ENCODE results near the gene SETD6. TPM values are rescaled to one million over a fixed set of nuclear protein-coding genes. Genes with fewer than 3 reads are reported as not detected.

The SETD6 gene
- total RNA-seq, 4 donors from 2014 or later, result 12.9 to 46.0 (median 18.0) TPM

DNA sequence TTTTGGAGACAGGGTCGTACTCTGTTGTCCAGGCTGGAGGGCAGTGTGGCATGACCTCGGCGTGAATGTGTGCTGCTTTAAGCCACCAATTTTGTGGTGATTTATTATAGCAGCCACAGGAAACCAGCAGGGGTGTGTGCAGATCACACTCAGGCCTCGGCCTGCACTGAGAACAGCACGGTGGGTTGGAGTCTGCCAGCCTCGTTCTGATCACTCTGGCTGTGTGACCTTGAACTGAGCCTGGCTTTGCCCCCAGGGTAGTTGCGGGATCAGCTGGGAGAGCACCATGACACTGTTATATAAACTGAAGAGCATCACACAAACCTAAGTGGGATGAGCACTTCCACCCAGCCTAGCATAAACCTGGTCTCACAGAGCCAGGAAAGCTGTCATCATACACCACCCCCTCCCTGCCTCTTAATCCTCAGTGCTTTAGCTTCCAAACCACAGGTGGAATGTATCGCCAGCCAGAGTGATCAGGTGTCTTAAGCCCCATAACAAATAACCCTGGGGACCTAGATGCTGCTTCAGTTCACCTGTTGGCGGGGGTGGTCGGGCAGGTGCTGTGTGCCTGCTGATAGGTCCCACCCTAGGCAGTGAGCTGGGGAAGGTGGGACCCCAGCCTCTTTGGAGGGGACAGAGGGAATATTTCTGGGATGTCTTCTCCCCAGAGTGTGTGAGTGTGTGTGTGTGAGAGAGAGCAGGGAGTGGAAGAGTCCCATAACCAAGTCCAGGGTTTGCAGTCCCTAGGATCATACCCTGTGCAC is 43.9 kb upstream of the SETD6 start:
- H3K27me3 ChIP-seq, result peaks cover 0 to 25% (median under 1%) of the 10 kb centered on the region in 4 donors
- H3K9me3 ChIP-seq, result no peaks in the 10 kb centered on the region
- H3K36me3 ChIP-seq, result no peaks in the 10 kb centered on the region
- H3K4me1 ChIP-seq, result peaks cover 0 to 14% (median 0%) of the 10 kb centered on the region in 3 donors
- TF ChIP-seq, protein P1, sequence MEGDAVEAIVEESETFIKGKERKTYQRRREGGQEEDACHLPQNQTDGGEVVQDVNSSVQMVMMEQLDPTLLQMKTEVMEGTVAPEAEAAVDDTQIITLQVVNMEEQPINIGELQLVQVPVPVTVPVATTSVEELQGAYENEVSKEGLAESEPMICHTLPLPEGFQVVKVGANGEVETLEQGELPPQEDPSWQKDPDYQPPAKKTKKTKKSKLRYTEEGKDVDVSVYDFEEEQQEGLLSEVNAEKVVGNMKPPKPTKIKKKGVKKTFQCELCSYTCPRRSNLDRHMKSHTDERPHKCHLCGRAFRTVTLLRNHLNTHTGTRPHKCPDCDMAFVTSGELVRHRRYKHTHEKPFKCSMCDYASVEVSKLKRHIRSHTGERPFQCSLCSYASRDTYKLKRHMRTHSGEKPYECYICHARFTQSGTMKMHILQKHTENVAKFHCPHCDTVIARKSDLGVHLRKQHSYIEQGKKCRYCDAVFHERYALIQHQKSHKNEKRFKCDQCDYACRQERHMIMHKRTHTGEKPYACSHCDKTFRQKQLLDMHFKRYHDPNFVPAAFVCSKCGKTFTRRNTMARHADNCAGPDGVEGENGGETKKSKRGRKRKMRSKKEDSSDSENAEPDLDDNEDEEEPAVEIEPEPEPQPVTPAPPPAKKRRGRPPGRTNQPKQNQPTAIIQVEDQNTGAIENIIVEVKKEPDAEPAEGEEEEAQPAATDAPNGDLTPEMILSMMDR (IDR thresholded peaks at IDR 0.05), result no peak
- TF ChIP-seq POLR2A (IDR thresholded peaks at IDR 0.05), result no peak
- no peak overlapping the region for H3K27ac ChIP-seq
- WGBS, 2 donors, result 26 to 60% methylated on average over 3 to 7 of the region's 10 CpGs
- H3K4me3 ChIP-seq, result no peak overlapping the region
- intact Hi-C loops (cut with DNase I), result no loop called here
- DNase-seq, result no peak

DNA sequence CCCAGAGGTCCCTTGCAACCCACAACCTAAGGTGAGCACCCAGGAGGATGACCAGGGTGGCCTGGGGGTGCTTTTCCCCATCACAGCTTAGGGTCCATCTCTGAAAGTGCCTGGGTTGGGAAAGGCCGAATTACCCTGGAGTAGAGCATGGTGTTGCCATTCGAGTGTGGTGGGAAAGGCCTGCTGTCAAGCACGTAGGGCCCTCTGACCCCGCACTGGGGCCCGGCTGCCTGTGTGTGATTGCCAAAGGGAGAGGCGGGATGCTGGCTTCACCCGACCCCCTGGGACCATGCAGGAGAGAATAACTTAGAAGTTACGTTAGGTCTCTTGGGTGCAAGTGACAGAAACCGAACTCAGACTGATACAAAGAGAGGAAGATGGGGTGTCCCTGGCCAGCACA is 43.1 kb upstream of the SETD6 start:
- Histone ChIP-seq H3K4me3 (no peak overlapping the region), H3K9me3 (no peaks in the 10 kb centered on the region), H3K4me1 (peaks cover 0 to 14% (median 0%) of the 10 kb centered on the region in 3 donors), H3K27me3 (peaks cover 0 to 16% (median 0%) of the 10 kb centered on the region in 4 donors), H3K27ac (no peak overlapping the region), H3K36me3 (no peaks in the 10 kb centered on the region)
- intact Hi-C loops (cut with DNase I), result no loop called here
- WGBS, 2 donors, result 83 to 100% methylated on average over 2 of the region's 9 CpGs
- DNase-seq, result no peak
- TF ChIP-seq POLR2A (IDR thresholded peaks at IDR 0.05), result no peak
- TF ChIP-seq, protein P1 (IDR thresholded peaks at IDR 0.05), result no peak

DNA sequence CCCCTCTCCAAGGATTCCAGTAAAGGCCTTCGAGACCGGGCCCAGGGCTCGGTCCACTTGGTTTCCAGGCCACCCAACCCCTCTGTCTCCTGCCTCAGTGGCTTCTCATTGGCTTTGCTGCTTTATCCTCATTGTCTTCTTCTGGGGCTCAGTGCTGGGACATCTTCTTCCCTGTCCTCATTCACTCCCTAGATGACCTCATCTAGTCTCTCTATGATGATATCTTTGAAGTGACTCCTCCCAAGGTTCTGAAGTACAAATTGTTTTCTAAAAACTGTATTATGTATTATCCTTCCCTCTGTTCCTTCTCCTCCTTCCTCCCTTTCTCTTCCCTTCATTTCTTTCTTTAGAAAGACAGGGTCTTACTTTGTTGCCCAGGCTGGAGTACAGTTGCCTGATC is 42.5 kb upstream of the SETD6 start:
- Histone ChIP-seq H3K27ac (no peak overlapping the region), H3K9me3 (no peaks in the 10 kb centered on the region), H3K4me1 (peaks cover 0 to 14% (median 0%) of the 10 kb centered on the region in 3 donors), H3K27me3 (peaks cover 0 to 11% (median 0%) of the 10 kb centered on the region in 4 donors), H3K36me3 (no peaks in the 10 kb centered on the region), H3K4me3 (no peak overlapping the region)
- TF ChIP-seq, protein P1 (IDR thresholded peaks at IDR 0.05), result no peak
- TF ChIP-seq POLR2A (IDR thresholded peaks at IDR 0.05), result no peak
- 82 to 86% methylated on average over 3 of the region's 3 CpGs for WGBS, 2 donors
- intact Hi-C loops (cut with DNase I), result no loop called here
- no peak for DNase-seq

DNA sequence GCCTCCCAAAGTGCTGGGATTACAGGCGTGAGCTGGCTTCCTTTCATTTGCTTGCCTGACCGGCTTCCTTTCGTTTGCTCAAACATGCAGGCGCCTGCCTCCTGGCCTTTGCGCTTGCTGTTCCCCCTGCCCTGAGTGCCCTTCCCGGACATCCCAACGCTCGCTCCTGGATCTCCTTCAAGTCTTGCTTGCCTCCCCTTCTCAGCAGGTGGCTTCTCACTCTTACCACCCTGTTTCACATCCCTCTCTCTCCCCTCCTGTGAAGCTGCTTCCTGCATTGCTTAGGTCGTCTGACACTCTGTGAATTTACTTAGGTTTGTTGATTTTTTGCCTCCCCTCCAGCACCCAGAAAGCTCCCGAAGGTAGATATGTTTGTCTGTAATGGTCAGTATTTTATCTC is 41.0 kb upstream of the SETD6 start:
- TF ChIP-seq, protein P1 (IDR thresholded peaks at IDR 0.05), result no peak
- TF ChIP-seq POLR2A (IDR thresholded peaks at IDR 0.05), result no peak
- no peaks in the 10 kb centered on the region for H3K36me3 ChIP-seq
- WGBS, 2 donors, result 49 to 64% methylated on average over 10 of the region's 10 CpGs
- H3K27ac ChIP-seq, result peak overlapping the region in 1 of 4 donors; percentile 14
- no peaks in the 10 kb centered on the region for H3K9me3 ChIP-seq
- H3K27me3 ChIP-seq, result no peaks in the 10 kb centered on the region
- intact Hi-C loops (cut with DNase I), result no loop called here
- no peak overlapping the region for H3K4me3 ChIP-seq
- peaks cover 0 to 14% (median 0%) of the 10 kb centered on the region in 3 donors for H3K4me1 ChIP-seq
- no peak for DNase-seq

DNA sequence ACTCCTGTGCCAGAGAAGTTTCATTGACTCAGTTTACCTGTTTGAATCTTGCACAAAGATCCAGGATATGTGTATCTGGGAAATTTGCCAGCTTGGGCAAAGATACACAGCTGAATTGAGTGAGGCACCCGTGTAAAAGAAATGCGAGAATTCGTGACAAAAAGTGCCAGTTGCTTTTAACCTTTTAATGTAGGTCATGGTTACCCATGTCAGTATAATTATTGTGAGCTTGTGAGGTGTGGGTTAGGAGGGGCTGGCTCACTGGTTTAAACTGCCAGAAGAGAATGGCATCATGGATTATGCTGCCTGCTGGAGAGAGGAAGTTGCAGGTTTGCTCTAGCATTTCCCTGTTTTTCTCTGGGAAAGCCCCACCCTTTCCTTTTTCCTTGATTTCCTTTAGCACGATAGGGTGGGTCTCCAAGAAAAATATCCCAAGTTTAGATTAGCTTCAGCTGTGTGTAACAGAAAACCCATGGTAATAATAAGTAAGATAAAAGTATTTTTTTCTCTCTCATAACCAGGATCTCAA is 40.2 kb upstream of the SETD6 start:
- TF ChIP-seq, protein P1 (IDR thresholded peaks at IDR 0.05), result no peak
- no peak for TF ChIP-seq POLR2A (IDR thresholded peaks at IDR 0.05)
- Histone ChIP-seq H3K4me1 (peaks cover 0 to 14% (median 0%) of the 10 kb centered on the region in 3 donors), H3K27me3 (no peaks in the 10 kb centered on the region), H3K9me3 (no peaks in the 10 kb centered on the region), H3K27ac (peak overlapping the region in 1 of 4 donors; percentile 13), H3K4me3 (no peak overlapping the region), H3K36me3 (no peaks in the 10 kb centered on the region)
- 47 to 58% methylated on average over 4 of the region's 4 CpGs for WGBS, 2 donors
- no peak for DNase-seq
- intact Hi-C loops (cut with DNase I), result no loop called here

Data from esophagus squamous epithelium (tissue), 5 donors.